NCI-H2107 (cell line): ENCODE measurements around the gene STAG3.
"Not testable (repeated sequence)": the region's sequence is repeated elsewhere in the genome, so short reads cannot be mapped to it uniquely, and the experiment has no call there.

Experiments
- DNase-seq: peaks from one replicate; lab custom pipeline; 2025; lab: John Stamatoyannopoulos, UW

The STAG3 gene

DNA sequence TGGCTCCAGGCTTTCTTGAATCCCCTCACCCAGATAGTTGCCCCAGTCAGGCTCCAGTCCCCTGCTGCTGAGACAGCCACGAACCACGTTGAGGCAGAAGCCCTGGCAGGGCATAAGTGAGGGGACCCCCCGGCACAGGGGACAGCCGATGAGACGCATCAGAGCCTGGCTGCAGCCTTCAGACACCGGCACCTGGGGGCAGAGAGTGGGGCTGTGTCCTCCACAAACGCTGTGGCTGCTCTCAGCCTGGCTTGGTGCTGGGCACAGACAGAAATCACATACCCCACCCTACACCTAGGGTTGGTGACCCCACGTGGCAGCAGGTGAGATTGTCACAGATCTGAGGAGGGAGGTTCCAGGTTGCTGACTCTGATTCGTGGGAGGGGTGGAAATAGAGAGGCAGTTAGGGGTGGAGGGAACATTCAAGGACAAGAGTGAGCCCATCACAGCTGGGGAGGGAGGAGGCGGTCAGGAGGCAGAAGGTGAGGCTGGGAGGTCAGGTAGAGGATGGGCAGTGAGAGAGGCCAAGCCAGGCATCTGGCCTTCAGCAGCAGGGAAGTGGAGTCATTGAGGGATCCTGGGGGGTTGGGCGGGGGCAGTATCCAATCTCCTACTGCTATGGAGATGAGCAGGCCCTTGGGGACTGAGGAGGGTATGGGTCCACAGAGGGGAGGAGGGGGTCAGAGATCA is 3.8 kb upstream of the STAG3 start:
- no peak for DNase-seq

DNA sequence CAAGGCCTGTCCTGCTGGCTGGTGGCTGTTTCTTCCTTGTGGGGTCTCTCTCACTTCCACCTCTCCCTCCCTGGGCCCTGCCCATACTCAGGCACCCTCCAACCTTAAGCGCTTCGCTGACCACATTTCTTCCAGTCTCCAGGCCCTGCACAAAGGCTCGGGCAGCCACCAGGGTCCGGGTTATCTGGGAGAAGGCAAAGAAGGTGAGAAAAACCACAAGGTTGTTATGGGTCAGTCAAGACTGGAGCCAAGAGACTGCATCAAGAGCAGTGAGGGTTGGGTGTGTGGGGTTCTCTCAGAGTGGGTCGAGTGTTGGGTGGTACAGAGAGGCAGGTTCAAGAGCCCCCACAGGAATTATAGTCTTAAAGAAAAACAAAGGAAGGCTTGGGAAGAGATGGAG is 3.1 kb upstream of the STAG3 start:
- DNase-seq, result no peak

- no peak for DNase-seq
These were observed 2.3 kb upstream of the STAG3 start for GRCh38 chr7:100175296-100175935.

DNA sequence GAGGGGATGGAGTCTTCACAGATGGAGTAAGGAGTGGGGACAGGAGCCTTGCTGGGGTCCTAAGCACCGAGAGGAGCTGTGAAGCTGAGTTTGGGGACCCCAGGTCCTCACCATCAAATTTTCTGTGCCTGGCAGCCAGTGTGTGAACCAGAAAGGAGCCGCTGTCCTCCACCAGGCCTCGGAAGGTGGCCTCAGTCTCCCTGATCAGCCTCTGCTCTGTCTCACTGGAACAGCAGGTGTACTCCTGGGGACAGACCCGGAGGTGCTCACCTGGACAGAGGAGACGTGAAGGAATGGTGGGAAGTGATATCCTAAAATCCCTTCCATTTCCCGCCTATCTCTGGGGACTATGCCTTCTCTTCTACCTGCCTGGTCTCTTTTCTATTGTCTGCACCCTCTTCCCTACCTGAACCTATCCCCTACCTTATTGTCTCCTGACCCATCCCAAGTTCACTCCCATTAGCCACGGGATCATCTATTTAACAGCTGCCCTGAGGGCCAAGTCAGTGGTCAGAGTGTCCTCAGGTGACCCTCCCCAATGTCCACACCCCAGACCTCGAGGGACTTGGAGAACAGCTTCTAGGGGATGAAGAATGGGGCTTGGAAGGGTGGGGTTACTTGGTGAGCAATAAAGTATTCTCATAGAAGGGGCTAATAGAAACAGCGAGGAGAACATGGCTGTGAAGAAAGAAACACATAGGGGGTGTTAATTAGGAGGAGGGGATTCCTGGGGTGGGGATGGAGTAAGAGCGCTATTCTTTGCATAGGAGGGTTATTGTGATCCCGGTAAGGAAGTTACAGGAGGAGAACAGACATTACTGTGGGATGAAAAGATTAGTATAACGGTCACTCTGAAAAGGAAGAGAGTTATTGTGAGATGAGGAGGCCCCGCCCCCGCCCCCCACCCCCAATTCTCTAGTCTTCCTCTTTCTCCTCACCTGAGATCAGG is 1.3 kb upstream of the STAG3 start:
- no peak for DNase-seq

DNA sequence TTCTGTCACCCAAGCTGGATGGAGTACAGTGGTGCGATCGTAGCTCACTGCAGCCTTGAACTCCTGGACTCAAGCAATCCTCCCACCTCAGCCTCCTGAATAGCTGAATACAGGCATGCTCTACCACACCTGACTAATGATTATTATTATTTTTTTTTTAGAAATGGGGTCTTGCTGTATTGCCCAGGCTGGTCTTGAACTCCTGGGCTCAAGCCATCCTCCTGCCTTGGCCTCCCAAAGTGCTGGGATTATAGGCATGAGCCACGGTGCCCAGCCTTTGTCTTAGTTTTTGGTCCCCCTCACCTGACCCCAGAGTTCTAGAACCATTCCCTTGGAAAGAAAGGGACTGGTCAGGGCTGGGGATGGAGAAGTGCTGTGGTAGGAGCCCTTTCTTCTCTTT is 2.4 kb downstream of the STAG3 start:
- not testable (repeated sequence) for DNase-seq

DNA sequence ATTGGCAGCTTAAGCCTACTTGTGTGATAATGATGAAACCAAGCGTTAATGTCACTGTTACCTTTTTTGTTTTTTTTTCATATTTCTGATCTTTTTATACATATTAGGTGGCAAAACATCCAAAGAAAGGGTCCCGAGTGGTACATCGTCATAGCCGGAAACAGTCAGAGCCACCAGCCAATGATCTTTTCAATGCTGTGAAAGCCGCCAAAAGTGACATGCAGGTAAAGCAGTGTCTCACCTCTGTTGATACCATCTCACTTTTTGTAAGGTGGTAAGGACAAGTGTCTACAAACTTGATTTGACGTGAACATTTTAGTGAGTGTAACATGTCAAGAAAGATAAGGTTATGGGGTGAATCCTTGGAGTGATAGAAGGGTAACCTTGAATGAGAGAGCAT is 4.9 kb downstream of the STAG3 start:
- DNase-seq, result not testable (repeated sequence)

- DNase-seq, result not testable (repeated sequence)
These were observed 5.4 kb downstream of the STAG3 start for GRCh38 chr7:100183090-100183489.

DNA sequence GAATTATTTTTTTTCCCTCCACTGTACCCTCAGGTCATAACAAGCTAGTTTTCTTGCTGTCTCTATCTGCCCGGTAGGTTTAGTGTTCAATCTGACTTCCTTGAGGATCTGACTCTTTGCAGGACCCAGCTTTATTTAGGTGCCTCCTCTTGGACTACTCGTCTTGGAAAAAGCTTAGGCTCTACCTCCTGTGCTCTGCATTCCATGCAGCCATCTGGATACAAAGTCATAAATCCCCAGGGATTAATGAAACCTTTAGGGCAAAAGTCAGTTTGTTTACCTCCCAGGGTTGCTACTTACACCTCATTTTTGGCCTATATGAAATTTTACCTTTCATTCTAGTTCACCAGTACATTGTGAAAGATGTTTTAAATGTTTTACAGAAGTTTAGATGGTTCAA is 8.0 kb downstream of the STAG3 start:
- no peak for DNase-seq

- DNase-seq, result no peak
These were observed 11.3 kb downstream of the STAG3 start for GRCh38 chr7:100189061-100189460.

DNA sequence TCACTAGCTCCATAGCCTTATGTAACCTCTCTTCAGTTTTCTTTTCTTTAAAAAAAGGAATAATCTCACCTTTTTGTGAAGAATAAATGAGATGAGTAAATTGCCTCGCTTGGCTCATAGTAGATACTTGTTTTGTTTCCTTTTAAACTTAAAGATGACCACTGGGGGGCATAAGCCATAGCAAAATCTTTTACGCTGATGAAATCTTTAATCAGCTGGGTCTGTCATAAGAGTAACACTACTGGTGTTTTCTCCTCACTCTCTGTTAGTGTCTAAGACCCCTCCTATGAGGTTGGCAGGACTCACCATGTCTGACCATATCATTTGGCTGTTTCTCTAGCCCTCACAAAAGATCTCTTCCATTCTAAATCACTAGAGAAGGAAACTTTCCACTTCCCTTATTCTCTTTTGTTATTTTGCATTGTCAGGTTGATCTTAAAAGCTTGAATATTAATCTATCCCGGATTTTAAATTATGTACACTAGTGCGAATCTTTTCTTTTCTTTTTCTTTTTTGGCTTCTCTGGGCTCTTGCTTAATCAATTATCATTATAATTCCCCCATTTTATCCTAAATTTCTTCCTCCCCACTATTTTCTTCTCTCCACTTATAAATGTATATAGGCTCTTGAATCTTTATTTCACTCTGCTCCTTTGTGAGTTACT is 12.5 kb downstream of the STAG3 start:
- DNase-seq, result no peak

DNA sequence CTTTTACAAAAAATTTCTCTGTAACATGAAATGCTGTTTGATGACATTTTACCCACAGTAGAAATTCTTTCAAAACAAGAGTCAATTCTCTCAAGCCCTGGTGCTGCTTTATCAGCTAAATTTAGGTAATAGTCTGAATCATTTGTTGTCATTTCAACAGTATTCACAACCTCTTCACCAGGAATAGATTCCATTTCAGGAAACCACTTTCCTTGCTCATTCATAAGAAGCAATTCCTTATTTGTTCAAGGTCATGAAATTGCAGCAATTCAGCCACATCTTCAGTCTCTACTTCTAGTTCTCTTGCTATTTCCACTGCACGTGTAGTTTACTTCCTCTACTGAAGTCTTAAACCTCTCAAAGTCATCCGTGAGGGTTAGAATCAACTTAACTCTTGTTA is 14.1 kb downstream of the STAG3 start:
- DNase-seq, result no peak

- DNase-seq, result not testable (repeated sequence)
These were observed 14.7 kb downstream of the STAG3 start for GRCh38 chr7:100192281-100192862.

DNA sequence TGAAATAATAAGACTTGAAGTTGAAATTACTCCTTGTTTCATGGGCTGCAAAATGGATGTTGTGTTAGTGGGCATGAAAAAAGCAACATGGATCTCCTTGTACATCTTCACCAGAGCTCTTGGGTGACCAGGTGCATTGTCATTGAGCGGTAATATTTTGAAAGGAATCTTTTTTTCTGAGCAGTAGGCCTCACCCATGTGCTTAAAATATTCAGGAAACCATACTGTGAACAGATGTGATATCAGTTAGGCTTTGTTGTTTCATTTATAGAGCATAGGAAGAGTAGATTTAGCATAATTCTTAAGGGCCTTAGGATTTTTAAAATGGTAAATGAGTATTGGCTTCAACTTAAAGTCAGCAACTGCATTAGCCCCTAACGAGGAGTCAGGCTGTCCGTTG is 15.3 kb downstream of the STAG3 start:
- no peak for DNase-seq

GRCh38 chr7:100195222-100195621 is 17.5 kb downstream of the STAG3 start:
- no peak for DNase-seq

- not testable (repeated sequence) for DNase-seq
These were observed 18.2 kb downstream of the STAG3 start for GRCh38 chr7:100195901-100196322.

- no peak for DNase-seq
These were observed 20.5 kb downstream of the STAG3 start for GRCh38 chr7:100198266-100198665.

DNA sequence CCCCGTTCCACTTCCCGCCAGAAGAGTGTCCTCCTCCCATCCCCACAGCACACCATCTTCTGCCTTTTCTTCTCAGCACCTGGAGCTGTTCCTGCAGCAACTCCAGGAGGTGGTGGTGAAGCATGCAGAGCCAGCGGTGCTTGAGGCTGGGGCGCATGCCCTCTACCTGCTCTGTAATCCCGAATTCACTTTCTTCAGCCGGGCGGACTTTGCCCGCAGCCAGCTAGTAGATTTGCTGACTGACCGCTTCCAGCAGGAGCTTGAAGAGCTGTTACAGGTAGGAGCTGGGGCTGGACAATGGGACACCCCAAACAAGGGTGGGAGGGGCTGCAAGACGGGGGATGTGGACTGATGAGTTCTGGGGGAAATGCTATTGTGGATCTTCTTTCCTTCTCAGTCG is 23.0 kb downstream of the STAG3 start:
- DNase-seq, result no peak

GRCh38 chr7:100204454-100204853 is 26.7 kb downstream of the STAG3 start:
- no peak for DNase-seq

GRCh38 chr7:100208911-100209408 is 31.2 kb downstream of the STAG3 start:
- no peak for DNase-seq

DNA sequence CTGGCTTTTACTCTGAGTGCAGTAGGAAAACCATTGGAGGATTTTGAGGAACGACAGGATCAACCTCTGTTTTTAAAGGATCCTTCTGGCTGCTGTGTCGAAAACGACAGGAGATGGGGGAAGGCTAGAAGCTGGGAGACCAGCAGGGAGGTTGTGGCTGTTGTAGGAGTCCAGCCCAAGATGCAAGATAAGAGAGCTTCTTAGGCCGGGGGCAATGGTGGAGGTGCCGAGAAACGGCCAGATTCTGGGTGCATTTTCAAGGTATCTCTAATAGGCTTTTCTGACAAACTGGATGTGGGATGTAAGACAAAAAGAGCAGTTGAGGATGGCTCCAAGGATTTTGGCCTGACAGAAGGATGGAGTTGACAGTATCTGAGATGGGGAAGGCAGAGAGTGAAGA is 31.8 kb downstream of the STAG3 start:
- DNase-seq, result no peak

DNA sequence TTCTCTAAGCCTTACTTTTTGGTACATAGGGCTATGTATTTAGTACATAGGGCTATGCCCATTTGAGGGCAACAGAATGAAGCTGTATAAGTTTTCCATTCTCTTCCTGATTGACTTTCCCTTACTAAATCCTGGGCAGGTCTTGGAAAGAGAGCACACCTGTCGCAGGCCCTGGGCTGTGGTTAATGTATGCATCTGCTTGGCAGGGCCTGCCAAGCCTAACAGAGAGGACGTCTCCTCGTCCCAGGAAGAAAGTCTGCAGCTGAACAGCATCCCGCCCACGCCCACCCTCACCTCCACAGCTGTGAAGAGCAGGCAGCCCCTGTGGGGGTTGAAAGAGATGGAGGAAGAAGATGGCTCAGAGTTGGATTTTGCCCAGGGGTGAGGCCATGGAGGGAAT is 33.1 kb downstream of the STAG3 start:
- DNase-seq, result no peak

DNA sequence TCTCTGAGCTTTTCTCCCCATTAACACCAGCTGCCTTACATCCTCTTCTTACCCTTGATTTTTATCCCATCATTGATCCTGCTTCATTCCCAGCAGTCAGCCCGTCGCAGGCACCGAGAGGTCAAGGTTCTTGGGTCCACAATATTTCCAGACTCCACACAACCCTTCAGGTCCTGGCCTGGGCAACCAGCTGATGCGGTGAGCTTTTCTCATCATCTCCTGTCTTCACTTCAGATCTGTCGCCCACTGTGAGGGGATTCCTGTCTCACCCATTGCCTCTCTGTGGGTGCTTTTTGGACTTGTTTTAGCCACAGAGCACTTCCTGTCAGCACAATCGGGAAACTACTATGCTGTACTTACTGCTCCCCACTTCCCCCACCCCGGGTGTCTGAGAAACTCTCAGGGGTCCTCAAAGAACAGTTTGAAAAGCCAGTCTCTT is 33.6 kb downstream of the STAG3 start:
- DNase-seq, result no peak
